NCI-H2196 (cell line): ENCODE measurements around the gene RIPOR2.
"Not testable (repeated sequence)": the region's sequence is repeated elsewhere in the genome, so short reads cannot be mapped to it uniquely, and the experiment has no call there.

Experiments
- DNase-seq: peaks from one replicate; lab custom pipeline; 2025; ENCODE audit not compliant: unreplicated experiment; lab: John Stamatoyannopoulos, UW

Gene RIPOR2

DNA sequence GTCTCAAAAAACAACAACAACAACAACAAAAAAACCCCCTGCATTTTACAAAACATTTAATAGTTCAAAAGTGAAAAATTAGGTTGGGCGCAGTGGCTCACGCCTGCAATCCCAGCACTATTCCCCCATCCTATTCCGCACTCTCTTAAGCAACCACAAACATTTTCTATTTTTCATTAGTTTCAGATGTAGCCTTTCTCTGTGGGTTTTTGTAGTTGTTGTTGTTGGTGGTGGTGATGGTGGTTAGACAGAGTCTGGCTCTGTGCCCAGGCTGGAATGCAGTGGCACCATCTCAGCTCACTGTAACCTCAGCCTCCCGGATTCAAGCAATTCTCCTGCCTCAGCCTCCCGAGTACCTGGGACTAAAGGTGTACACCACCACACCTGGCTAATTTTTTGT is 167.4 kb downstream of the RIPOR2 start:
- DNase-seq: no peak

DNA sequence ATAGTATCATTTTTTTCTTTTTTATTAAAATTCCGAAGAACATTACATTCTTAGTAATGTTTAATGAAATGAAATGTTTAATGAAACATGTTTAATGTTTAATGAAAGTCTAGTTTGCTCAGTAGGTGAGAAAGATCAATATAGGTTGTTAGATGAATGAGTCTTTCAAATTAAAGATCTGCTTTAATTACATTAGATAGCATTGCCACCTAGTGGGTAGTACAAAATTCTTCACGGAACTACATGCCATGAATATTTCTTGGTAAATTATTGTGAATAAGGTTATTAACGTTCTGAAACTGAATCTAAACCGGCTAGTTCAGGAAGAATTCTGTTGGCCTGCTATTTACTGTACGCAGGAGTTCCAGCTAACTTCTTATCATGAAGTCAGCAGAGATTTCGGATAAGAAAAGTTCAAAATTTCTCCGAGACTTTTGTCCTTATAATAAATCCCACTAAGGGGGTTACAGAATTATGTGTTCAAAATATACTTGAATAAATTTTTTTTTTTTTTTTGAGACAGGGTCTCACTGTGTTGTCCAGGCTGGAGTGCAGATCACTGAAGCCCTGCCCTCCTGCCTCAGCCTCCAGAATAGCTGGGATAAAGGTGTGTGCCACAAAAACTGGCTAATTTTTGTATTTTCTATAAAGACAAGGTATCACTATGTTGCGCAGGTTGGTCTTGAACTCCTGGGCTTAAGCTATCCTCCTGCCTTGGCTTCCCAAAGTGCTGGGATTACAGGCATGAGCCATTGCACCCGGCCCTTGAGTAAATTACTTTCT is 168.9 kb downstream of the RIPOR2 start:
- DNase-seq: peak; percentile 45

DNA sequence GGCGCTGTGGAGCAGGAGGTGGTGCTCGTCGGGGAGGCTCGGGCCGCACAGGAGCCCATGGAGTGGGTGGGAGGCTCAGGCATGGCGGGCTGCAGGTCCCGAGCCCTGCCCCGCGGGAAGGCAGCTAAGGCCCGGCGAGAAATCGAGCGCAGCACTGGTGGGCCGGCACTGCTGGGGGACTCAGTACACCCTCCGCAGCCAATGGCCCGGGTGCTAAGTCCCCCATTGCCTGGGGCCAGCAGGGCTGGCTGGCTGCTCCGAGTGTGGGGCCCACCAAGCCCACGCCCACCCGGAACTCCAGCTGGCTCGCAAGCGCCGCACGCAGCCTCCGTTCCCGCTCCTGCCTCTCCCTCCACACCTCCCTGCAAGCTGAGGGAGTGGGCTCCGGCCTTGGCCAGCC is 169.8 kb downstream of the RIPOR2 start:
- not testable (repeated sequence) for DNase-seq

DNA sequence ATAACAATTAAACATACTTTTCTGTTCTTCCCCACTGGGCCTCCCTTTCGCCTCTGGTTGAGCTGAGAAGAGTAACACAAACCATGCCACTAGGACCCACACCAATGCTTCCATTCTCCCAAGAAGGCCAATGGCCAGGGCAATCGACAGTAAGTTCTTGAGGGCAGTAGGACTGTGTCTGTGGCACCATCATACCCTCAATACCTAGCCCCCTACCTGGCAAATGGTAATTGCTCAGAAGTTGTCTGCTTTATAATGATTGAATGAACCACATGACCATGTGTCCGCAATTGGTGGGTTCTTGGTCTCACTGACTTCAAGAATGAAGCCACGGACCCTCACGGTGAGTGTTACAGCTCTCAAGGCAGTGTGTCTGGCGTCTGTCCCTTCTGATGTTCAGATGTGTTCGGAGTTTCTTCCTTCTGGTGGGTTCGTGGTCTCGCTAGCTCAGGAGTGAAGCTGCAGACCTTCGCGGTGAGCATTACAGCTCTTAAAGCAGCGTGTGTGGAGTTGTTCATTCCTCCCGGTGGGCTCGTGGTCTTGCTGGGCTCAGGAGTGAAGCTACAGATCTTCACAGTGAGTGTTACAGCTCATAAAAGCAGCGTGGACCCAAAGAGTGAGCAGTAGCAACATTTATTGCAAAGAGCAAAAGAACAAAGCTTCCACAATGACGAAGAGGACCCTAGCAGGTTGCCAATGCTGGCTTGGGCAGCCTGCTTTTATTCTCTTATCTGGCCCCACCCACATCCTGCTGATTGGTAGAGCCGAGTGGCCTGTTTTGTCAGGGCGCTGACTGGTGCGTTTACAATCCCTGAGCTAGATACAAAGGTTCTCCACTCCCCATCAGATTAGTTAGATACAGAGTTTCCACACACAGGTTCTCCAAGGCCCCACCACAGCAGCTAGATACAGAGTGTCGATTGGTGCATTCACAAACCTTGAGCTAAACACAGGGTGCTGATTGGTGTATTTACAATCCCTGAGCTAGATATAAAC is 170.6 kb downstream of the RIPOR2 start:
- DNase-seq: not testable (repeated sequence)

DNA sequence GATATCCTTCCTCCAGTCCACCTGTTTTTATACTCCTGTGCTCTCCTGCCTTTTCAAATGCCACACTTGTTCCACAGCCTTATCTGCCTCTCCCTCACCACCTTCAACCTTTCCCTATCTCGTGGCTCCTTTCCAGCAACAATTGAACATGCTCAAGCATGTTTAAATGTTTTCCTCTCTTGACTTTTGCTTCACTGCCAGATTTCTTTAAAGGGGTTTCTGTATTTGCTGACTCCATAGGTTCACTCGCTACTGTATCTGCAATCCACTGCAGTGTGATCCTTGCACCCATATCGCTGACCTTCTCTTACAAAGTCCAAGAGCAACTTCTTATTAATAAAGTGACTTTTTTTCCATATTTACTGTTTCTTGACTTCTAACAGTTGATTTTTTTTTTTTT is 172.2 kb downstream of the RIPOR2 start:
- peak; percentile 74 for DNase-seq

GRCh38 chr6:24761851-24762250 is 173.9 kb downstream of the RIPOR2 start:
- no peak for DNase-seq

DNA sequence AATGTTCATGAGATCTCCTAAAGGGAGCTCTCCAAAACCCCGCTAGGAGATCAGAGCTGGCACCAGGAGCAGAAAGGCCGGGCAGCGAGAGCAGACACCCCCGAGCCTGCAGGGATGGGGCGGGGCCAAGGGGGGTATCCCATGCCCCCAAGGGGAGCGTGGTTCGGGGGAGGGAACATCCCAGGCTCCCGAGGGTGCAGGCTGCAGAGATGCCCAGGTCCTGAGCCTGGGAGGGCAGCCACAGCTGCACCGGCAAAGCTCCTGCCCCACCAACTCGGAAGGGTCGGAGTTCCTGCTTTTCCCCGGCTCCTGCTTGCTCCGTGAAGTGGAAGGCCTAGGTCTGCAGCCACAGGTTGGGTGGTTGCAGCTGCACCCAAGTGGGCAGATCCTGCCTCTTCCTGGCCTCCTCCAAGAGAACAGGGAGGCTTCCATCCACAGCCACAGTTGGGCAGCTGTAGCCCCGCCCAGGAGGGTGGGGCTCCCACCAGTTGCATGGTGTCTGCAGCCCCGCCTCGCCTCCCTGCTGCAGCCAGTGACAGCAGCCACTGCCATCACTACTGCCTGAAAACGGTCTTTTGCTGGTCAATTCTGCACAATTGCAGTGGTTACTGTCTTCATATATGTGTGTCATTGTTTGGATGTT is 174.4 kb downstream of the RIPOR2 start:
- DNase-seq: no peak

- DNase-seq: no peak
Measured at GRCh38 chr6:24760210-24760609, 175.6 kb downstream of the RIPOR2 start.

DNA sequence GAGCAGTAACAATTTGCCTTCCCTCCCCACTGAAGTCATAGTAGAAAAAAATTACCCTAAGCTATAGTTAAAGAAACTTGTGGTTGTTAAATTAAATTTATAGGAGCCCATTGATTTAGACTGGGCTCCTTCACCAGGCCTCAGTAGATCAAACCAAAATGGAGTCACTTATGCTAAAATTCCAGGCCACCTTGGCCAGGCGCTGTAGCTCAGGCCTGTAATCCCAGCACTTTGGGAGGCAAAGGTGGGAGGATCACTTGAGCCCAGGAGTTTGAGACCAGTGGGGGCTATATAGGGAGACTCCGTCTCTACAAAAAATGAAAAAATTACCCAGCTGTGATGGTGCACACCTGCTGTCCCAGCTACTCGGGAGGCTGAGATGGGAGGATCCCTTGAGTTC is 176.0 kb downstream of the RIPOR2 start:
- DNase-seq: no peak

DNA sequence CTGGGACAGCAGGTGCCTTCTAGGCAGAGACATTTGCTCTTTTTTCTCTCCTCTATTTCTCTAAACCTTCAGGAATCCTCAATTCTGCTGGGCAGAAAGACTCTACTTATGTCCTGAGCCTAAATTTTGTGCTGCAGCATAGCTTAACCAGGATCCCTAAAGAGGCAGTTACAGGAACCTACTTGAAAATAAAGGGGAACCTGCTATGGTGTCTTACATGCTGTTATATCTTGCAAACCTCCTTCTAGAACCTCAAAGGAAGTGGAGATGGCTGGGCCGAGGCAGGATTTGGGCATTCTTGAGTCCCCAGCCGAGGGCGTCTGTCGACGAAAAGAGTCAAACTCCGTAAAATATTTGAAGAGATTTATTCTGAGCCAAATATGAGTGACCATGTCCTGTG is 178.1 kb downstream of the RIPOR2 start:
- no peak for DNase-seq

GRCh38 chr6:24755279-24755678 is 180.5 kb downstream of the RIPOR2 start:
- DNase-seq: no peak

DNA sequence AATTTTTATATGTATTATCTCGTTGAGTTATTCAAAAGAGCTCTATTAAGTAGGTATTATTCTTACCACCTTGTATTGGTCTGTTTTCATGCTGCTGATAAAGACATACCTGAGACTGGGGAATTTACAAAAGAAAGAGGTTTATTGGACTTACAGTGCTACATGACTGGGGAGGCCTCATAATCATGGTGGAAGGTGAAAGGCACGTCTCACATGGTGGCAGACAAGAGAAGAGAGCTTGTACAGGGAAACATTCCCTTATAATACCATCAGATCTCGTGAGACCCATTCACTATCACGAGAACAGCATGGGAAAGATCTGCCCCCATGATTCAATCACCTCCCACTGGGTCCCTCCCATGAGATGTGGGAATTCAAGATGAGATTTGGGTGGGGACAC is 181.4 kb downstream of the RIPOR2 start:
- DNase-seq: not testable (repeated sequence)
